ENCODE data around the gene PSMD9. TPM values are rescaled to one million over a fixed set of nuclear protein-coding genes. Genes with fewer than 3 reads are reported as not detected.
"Not testable (repeated sequence)": the region's sequence is repeated elsewhere in the genome, so short reads cannot be mapped to it uniquely, and the experiment has no call there.

The PSMD9 gene
- total and polyA plus RNA-seq, 7 donors, result 20.1 to 131 (median 34.0) TPM

DNA sequence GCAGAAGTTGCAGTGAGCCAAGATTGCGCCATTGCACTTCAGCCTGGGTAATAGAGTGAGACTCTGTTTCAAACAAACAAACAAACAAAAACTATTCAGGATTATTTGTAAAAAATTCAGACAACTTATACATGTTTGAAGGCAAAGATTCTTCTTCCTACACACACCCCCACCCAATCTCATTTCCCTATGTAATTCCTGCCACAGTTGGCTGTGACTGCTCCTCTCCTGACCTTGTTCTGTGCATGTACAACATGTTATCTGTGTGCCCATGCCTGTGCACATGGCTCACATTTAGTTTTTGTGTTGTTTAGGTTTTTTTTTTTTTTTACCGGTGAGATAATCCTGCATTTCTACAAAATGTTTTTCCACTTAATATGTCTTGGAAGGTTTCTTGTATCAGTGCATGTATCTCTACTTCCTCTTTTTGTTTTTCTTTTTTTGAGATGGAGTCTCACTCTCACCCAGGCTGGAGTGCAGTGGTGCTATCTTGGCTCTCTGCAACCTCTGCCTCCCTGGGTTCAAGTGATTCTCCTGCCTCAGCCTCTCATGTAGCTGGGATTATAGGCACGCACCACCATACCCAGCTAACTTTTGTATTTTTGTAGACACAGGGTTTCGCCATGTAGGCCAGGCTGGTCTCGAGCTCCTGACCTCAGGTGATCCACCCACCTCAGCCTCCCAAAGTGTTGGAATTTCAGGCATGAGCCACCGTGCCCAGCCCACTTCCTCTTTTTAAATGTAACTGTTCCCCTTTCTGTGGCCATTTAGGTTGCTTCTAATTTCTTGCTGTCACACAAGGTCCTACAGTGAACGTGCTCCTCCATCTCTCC, 38.5 kb downstream of the PSMD9 start:
- H3K9me3 ChIP-seq, result no peaks in the 10 kb centered on the region
- H3K4me3 ChIP-seq, result no peak overlapping the region
- no peak for ATAC-seq
- H3K27ac ChIP-seq, result no peak overlapping the region
- peaks cover 21% of the 10 kb centered on the region for H3K4me1 ChIP-seq
- TF ChIP-seq, protein P1, sequence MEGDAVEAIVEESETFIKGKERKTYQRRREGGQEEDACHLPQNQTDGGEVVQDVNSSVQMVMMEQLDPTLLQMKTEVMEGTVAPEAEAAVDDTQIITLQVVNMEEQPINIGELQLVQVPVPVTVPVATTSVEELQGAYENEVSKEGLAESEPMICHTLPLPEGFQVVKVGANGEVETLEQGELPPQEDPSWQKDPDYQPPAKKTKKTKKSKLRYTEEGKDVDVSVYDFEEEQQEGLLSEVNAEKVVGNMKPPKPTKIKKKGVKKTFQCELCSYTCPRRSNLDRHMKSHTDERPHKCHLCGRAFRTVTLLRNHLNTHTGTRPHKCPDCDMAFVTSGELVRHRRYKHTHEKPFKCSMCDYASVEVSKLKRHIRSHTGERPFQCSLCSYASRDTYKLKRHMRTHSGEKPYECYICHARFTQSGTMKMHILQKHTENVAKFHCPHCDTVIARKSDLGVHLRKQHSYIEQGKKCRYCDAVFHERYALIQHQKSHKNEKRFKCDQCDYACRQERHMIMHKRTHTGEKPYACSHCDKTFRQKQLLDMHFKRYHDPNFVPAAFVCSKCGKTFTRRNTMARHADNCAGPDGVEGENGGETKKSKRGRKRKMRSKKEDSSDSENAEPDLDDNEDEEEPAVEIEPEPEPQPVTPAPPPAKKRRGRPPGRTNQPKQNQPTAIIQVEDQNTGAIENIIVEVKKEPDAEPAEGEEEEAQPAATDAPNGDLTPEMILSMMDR (IDR thresholded peaks at IDR 0.05), result no peak
- H3K36me3 ChIP-seq (ENCODE audit: insufficient read depth in 1 of 2, low read depth in 1 of 2), result peaks cover 0 to 8% of the 10 kb centered on the region in 2 donors
- intact Hi-C loops (cut with DNase I), result loop anchor here in 1 of 2 donors (10.0 kb wide), 2 partner anchors 98 to 278 kb away; partner anchors contain the start of genes B3GNT4 and BCL7A
- 81 to 84% (median 82%) methylated on average over 7 of the region's 7 CpGs for WGBS, 3 donors
- H3K27me3 ChIP-seq (ENCODE audit: insufficient read depth in 3 of 3, low read length in 2 of 3), result no peaks in the 10 kb centered on the region
- no peak for DNase-seq

DNA sequence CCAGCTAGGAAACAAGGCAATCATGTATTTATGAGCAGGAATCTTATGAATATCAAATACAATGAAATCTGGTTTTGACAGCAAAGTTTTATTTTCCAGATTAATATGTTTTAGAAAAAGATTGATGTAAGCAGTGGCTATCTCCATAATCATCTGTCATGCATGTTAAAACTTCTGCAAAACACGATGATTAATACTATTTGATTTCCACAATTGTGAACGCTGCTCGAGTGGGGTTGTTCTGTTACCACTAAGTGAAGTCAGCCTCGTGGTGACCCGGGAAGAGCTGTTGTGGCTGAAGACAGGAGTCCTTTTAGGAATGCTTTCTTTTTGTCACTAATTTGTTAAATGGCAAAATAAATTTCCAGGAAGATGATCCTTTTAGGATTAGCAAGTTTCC, 39.2 kb downstream of the PSMD9 start:
- H3K4me1 ChIP-seq, result peaks cover 21% of the 10 kb centered on the region
- no peak for DNase-seq
- intact Hi-C loops (cut with DNase I), result loop anchor here in 1 of 2 donors (10.0 kb wide), 2 partner anchors 97 to 277 kb away; partner anchors contain the start of genes B3GNT4 and BCL7A
- H3K9me3 ChIP-seq, result no peaks in the 10 kb centered on the region
- no peak overlapping the region for H3K27ac ChIP-seq
- WGBS, 3 donors, result 62 to 67% (median 64%) methylated on average over 5 of the region's 5 CpGs
- H3K27me3 ChIP-seq (ENCODE audit: insufficient read depth in 3 of 3, low read length in 2 of 3), result no peaks in the 10 kb centered on the region
- no peak for ATAC-seq
- no peak overlapping the region for H3K4me3 ChIP-seq
- H3K36me3 ChIP-seq (ENCODE audit: insufficient read depth in 1 of 2, low read depth in 1 of 2), result peaks cover 0 to 12% of the 10 kb centered on the region in 2 donors
- TF ChIP-seq, protein P1 (IDR thresholded peaks at IDR 0.05), result no peak

DNA sequence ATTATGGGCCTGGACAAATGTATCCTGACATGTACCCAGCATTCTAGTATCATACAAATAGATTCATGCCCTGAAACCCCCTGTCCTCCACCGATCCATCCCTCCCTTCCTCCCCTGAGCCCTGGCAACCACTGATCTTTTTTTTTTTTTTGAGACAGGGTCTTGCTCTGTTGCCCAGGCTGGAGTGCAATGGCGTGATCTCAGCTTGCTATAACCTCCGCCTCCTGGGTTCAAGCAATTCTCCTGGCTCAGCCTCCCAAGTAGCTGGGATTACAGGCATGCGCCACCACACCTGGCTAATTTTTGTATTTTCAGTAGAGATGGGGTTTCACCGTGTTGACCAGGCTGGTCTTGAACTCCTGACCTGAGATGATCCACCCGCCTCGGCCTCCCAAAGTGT, 41.0 kb downstream of the PSMD9 start:
- not testable (repeated sequence) for ATAC-seq; H3K27ac ChIP-seq; H3K9me3 ChIP-seq; H3K4me3 ChIP-seq; H3K27me3 ChIP-seq (ENCODE audit: insufficient read depth in 3 of 3, low read length in 2 of 3); DNase-seq
- peaks cover 11% of the 10 kb centered on the region for H3K4me1 ChIP-seq
- intact Hi-C loops (cut with DNase I), result loop anchor here in 1 of 2 donors (10.0 kb wide), 2 partner anchors 95 to 275 kb away; partner anchors contain the start of genes B3GNT4 and BCL7A
- peaks cover 0 to 19% of the 10 kb centered on the region in 2 donors for H3K36me3 ChIP-seq (ENCODE audit: insufficient read depth in 1 of 2, low read depth in 1 of 2)
- WGBS, 3 donors, result 95 to 97% (median 96%) methylated on average over 7 of the region's 7 CpGs

DNA sequence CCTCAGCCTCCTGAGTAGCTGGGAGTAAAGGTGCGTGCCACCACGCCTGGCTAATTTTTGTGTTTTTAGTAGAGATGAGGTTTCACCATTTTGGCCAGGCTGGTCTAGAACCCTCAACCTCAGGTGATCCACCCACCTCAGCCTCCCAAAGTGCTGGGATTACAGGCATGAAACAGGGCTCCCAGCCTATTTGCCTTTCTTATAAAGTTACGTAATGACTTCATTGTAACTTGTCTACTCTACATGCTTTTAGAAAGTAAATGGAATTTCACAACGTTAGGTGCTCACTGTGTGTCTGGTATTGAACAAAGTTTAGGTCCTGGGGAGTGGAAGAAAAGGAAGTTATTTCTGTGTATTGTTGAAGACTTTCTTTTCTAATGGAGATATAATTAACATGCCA, 42.3 kb downstream of the PSMD9 start:
- ATAC-seq (no peak), DNase-seq (no peak)
- WGBS, 3 donors, result 90 to 93% (median 91%) methylated on average over 4 of the region's 4 CpGs
- Histone ChIP-seq H3K27ac (no peak overlapping the region), H3K4me3 (no peak overlapping the region), H3K27me3 (ENCODE audit: insufficient read depth in 3 of 3, low read length in 2 of 3) (no peaks in the 10 kb centered on the region), H3K4me1 (no peaks in the 10 kb centered on the region), H3K36me3 (ENCODE audit: insufficient read depth in 1 of 2, low read depth in 1 of 2) (peaks cover 0 to 29% of the 10 kb centered on the region in 2 donors), H3K9me3 (no peaks in the 10 kb centered on the region)
- intact Hi-C loops (cut with DNase I), result no loop called here
- TF ChIP-seq, protein P1 (IDR thresholded peaks at IDR 0.05), result no peak

DNA sequence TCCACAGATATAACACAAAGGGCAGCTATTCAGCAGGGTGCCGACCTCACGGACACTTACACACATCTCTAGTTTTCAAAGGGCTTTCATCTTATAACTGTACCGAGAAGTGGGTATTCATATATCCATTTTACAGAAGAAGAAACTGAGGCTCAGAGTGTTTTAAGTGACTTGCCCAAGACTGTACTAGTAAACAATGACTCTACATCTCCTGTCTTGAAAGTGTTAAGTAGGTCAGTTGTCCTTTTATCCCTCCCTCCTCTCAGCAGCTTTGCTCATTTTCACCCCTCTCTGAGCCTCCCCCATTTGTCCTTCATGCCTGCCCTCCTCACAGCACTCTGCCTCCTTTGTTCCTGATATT, 43.6 kb downstream of the PSMD9 start:
- WGBS, 3 donors, result 93 to 99% (median 95%) methylated on average over 3 of the region's 3 CpGs
- Histone ChIP-seq H3K27me3 (ENCODE audit: insufficient read depth in 3 of 3, low read length in 2 of 3) (no peaks in the 10 kb centered on the region), H3K4me3 (no peak overlapping the region), H3K36me3 (ENCODE audit: insufficient read depth in 1 of 2, low read depth in 1 of 2) (peaks cover 0 to 34% of the 10 kb centered on the region in 2 donors), H3K27ac (no peak overlapping the region), H3K4me1 (no peaks in the 10 kb centered on the region), H3K9me3 (no peaks in the 10 kb centered on the region)
- TF ChIP-seq, protein P1 (IDR thresholded peaks at IDR 0.05), result no peak
- no peak for ATAC-seq
- intact Hi-C loops (cut with DNase I), result no loop called here
- DNase-seq, result no peak
